HCT116 (cell line): ENCODE measurements around the gene SEC31A. TPM values are rescaled to one million over a fixed set of nuclear protein-coding genes. Genes with fewer than 3 reads are reported as not detected.

Experiments
- ATAC-seq: fragments of 200-7000 bp; cut with Tn5 transposase; 2 replicates; pipeline ENCODE4 v1.9.1; 2020; ENCODE audit warnings: mild to moderate bottlenecking, moderate library complexity
- BruUV-seq: library from RNA; stranded (reverse); fragments of 400-500 nt; replicated peaks from 2 replicates; lab custom pipeline; 2021; lab: Mats Ljungman, UMichigan
- CTCF ChIA-PET: fragments of 300-600 bp; sonication (Branson Sonifier 250); formaldehyde crosslinking; loops from one replicate; lab custom pipeline; 2021; ENCODE audit warnings: antibody characterized with exemption; lab: Charles Lee
- POLR2A ChIA-PET: fragments of 300-600, 350-600 bp; sonication (Branson Sonifier 250); formaldehyde crosslinking; loops from one replicate; lab custom pipeline; 2021; ENCODE audit warnings: antibody characterized with exemption; lab: Charles Lee
- RAD21 ChIA-PET, 2 experiments: fragments of 300-600 bp; sonication (Branson Sonifier 250); formaldehyde crosslinking; loops; one replicate each; lab custom pipeline; 2023; ENCODE audit warnings: low total read pairs in 2 of 2; ENCODE audit not compliant: uncharacterized antibody in 2 of 2, unreplicated experiment in 2 of 2, low non-redundant PET in 1 of 2; lab: Charles Lee
- DNase-seq: peaks from one replicate; pipeline ENCODE4 v3.0.0-alpha.2; 2010; ENCODE audit warnings: low read depth, low spot score
- H2AFZ ChIP-seq: fragments of 200-600 bp; shearing (Covaris generic), sonication (generic); 2 replicates; pipeline ENCODE4 v1.6.1; 2017; ENCODE audit warnings: low read depth, mixed run types, mixed read lengths, antibody characterized with exemption, low read length; ENCODE audit not compliant: poor library complexity, severe bottlenecking
- H3K27ac ChIP-seq: 2 replicates; pipeline ENCODE4 v1.5.1; 2012; ENCODE audit warnings: low read depth, low read length
- H3K27me3 ChIP-seq: fragments of 200-600 bp; sonication (generic); 2 replicates; pipeline ENCODE4 v1.6.1; 2016; ENCODE audit warnings: mixed run types, low read length, mixed read lengths; ENCODE audit not compliant: insufficient read depth
- H3K36me3 ChIP-seq, 2 experiments: fragments of 200-500 bp in 1 of 2; fragments of 200-600 bp in 1 of 2; sonication (Bioruptor generic) in 1 of 2; sonication (generic) in 1 of 2; 2 replicates each; pipeline versions ENCODE4 v1.5.1 to v1.6.1; 2014 to 2016; ENCODE audit warnings: low read length in 2 of 2, inconsistent platforms in 1 of 2, mixed read lengths in 1 of 2, mixed run types in 1 of 2; ENCODE audit not compliant: insufficient read depth in 2 of 2, control insufficient read depth in 1 of 2
- H3K4me1 ChIP-seq, 2 experiments: fragments of 200-600 bp in 1 of 2; sonication (generic) in 1 of 2; 2 replicates each; pipeline versions ENCODE4 v1.5.1 to v1.6.1; 2012 to 2017; ENCODE audit warnings: low read length in 2 of 2, inconsistent platforms in 1 of 2, mild to moderate bottlenecking in 1 of 2, mixed read lengths in 1 of 2, mixed run types in 1 of 2, moderate library complexity in 1 of 2; ENCODE audit not compliant: insufficient read depth in 2 of 2, control insufficient read depth in 1 of 2
- H3K4me2 ChIP-seq: fragments of 200-600 bp; sonication (generic); 2 replicates; pipeline ENCODE4 v1.6.1; 2017; ENCODE audit warnings: mixed run types, low read length, mixed read lengths
- H3K4me3 ChIP-seq, 2 experiments: fragments of 200-600 bp in 1 of 2; sonication (generic) in 1 of 2; replicated peaks in 1 of 2; 2 replicates each; pipeline ENCODE4 v1.5.1; 2011 to 2016; ENCODE audit warnings: low read length in 2 of 2, control low read depth in 1 of 2, low read depth in 1 of 2, mild to moderate bottlenecking in 1 of 2, mixed read lengths in 1 of 2, mixed run types in 1 of 2
- H3K79me2 ChIP-seq: fragments of 200-600 bp; sonication (generic); 2 replicates; pipeline ENCODE4 v1.6.1; 2017; ENCODE audit warnings: mild to moderate bottlenecking, mixed run types, low read length, moderate library complexity, mixed read lengths; ENCODE audit not compliant: insufficient read depth
- H3K9ac ChIP-seq: fragments of 200-600 bp; sonication (generic); 2 replicates; pipeline ENCODE4 v1.6.1; 2016; ENCODE audit warnings: low read length, mixed read lengths
- H3K9me2 ChIP-seq: fragments of 200-600 bp; sonication (generic), shearing (Covaris generic); 2 replicates; pipeline ENCODE4 v1.6.1; 2017; ENCODE audit warnings: mixed run types, mild to moderate bottlenecking, moderate library complexity; ENCODE audit not compliant: insufficient read depth
- H3K9me3 ChIP-seq, 2 experiments: fragments of 200-500 bp in 1 of 2; fragments of 200-600 bp in 1 of 2; sonication (Bioruptor generic) in 1 of 2; sonication (generic) in 1 of 2; 2 replicates each; pipeline ENCODE4 v1.6.1; 2014 to 2017; ENCODE audit warnings: low read length in 2 of 2, mixed read lengths in 2 of 2, inconsistent platforms in 1 of 2, low read depth in 1 of 2, mild to moderate bottlenecking in 1 of 2, mixed run types in 1 of 2, moderate library complexity in 1 of 2; ENCODE audit not compliant: control insufficient read depth in 1 of 2, insufficient read depth in 1 of 2
- H4K20me1 ChIP-seq: fragments of 200-600 bp; sonication (generic), shearing (Covaris generic); 2 replicates; pipeline ENCODE4 v1.6.1; 2017; ENCODE audit warnings: mixed run types, mild to moderate bottlenecking, moderate library complexity; ENCODE audit not compliant: insufficient read depth
- CBX3 ChIP-seq: IDR thresholded peaks from 2 replicates; pipeline ENCODE4 v1.6.1; 2012; ENCODE audit warnings: low read depth
- CEBPB ChIP-seq: IDR thresholded peaks from 2 replicates; pipeline ENCODE4 v1.6.1; 2012; ENCODE audit warnings: low read depth
- CTCF ChIP-seq, 3 experiments: fragments of 200-600 bp in 1 of 3; sonication (generic) in 1 of 3; IDR thresholded peaks in 2 of 3; conservative IDR thresholded peaks in 1 of 3; 2 replicates each; pipeline ENCODE4 v1.5.1; 2012 to 2017; ENCODE audit warnings: low read depth in 2 of 3, low read length in 2 of 3, antibody characterized with exemption in 1 of 3, borderline replicate concordance in 1 of 3, control low read depth in 1 of 3, mild to moderate bottlenecking in 1 of 3, mixed read lengths in 1 of 3, mixed run types in 1 of 3, moderate library complexity in 1 of 3; ENCODE audit not compliant: insufficient read depth in 1 of 3
- ELF1 ChIP-seq: IDR thresholded peaks from 2 replicates; pipeline ENCODE4 v1.6.1; 2012; ENCODE audit warnings: low read depth, borderline replicate concordance
- EZH2phosphoT487 ChIP-seq: fragments of 200-600 bp; IDR thresholded peaks from 2 replicates; pipeline ENCODE4 v1.6.1; 2018; ENCODE audit warnings: antibody characterized with exemption, borderline replicate concordance
- POLR2A ChIP-seq: IDR thresholded peaks from 2 replicates; pipeline ENCODE4 v1.7.0; 2011; ENCODE audit warnings: borderline replicate concordance; ENCODE audit not compliant: insufficient read depth, insufficient read length; ENCODE audit errors: extremely low read depth
- POLR2AphosphoS5 ChIP-seq: IDR thresholded peaks from 2 replicates; pipeline ENCODE4 v1.6.1; 2011; ENCODE audit warnings: mild to moderate bottlenecking, low read depth, low read length, moderate library complexity
- RAD21 ChIP-seq: IDR thresholded peaks from 2 replicates; pipeline ENCODE4 v1.6.1; 2012; ENCODE audit warnings: low read depth, mild to moderate bottlenecking
- SIN3A ChIP-seq: IDR thresholded peaks from 2 replicates; pipeline ENCODE4 v1.6.1; 2012; ENCODE audit warnings: low read depth
- SRF ChIP-seq: IDR thresholded peaks from 2 replicates; pipeline ENCODE4 v1.6.1; 2012; ENCODE audit warnings: low read depth
- TCF7L2 ChIP-seq: IDR thresholded peaks from 2 replicates; pipeline ENCODE4 v1.7.0; 2011; ENCODE audit warnings: borderline replicate concordance, inconsistent platforms; ENCODE audit not compliant: insufficient read depth, insufficient read length; ENCODE audit errors: extremely low read depth
- YY1 ChIP-seq: IDR thresholded peaks from 2 replicates; pipeline ENCODE4 v1.6.1; 2011; ENCODE audit warnings: low read length, low read depth, moderate library complexity, mild to moderate bottlenecking; ENCODE audit not compliant: insufficient replicate concordance; ENCODE audit errors: extremely low read depth
- ZBTB33 ChIP-seq: IDR thresholded peaks from 2 replicates; pipeline ENCODE4 v1.6.1; 2011; ENCODE audit warnings: mild to moderate bottlenecking, low read length, moderate library complexity; ENCODE audit not compliant: insufficient replicate concordance; ENCODE audit errors: extremely low read depth
- ZFX ChIP-seq: fragments of 450-650 bp; IDR thresholded peaks from 2 replicates; pipeline ENCODE4 v1.6.1; 2017
- ZNF274 ChIP-seq: fragments of 200-500 bp; sonication (Bioruptor generic); IDR thresholded peaks from 2 replicates; pipeline ENCODE4 v1.6.1; 2014; ENCODE audit warnings: mild to moderate bottlenecking, low read depth, low read length, inconsistent platforms
- intact Hi-C: fragments of 100-400 bp; cut with micrococcal nuclease; formaldehyde crosslinking; loops from 2 replicates; pipeline ENCODE4 v1.10.0; 2022
- total RNA-seq: library from RNA; stranded (reverse); gene quantifications from one replicate; pipeline ENCODE4 v1.2.1, GENCODE V29; 2021; ENCODE audit not compliant: unreplicated experiment

The SEC31A gene
- total RNA-seq, 1 experiment from 2014 or later = 78.5 TPM

GRCh38 chr4:82903737-82904136, 12.8 kb upstream of the SEC31A start:
- DNase-seq (no peak), ATAC-seq (no peak)
- Histone ChIP-seq H3K9me2 (no peaks in the 10 kb centered on the region), H4K20me1 (no peaks in the 10 kb centered on the region), H3K4me2 (no peak overlapping the region), H3K4me3 (no peak overlapping the region), H2AFZ (no peak overlapping the region), H3K36me3 (peaks cover 0 to 3% of the 10 kb centered on the region in 2 experiments; a peak in 1 of 4 replicates), H3K9me3 (no peaks in the 10 kb centered on the region), H3K27me3 (no peaks in the 10 kb centered on the region), H3K9ac (no peak overlapping the region), H3K4me1 (peaks cover under 1 to 11% of the 10 kb centered on the region in 2 experiments; a peak in 2 of 4 replicates), H3K79me2 (peaks cover 32% of the 10 kb centered on the region), H3K27ac (no peak overlapping the region)
- intact Hi-C loops = loop anchor here (5.0 kb wide), 2 partner anchors 354 to 379 kb away; partner anchors contain the start of gene COQ2
- ChIA-PET POLR2A (no interaction called here), RAD21 (no interaction called here), CTCF (no interaction called here)
- no TSS peak for BruUV-seq
- no peak for TF ChIP-seq CTCF (IDR thresholded peaks at IDR 0.05 in 2 of 3, conservative IDR thresholded peaks at IDR 0.05 in 1 of 3; ENCODE audit: borderline replicate concordance in 1 of 3, insufficient read depth in 1 of 3, low read depth in 2 of 3, low read length in 2 of 3)
- TF ChIP-seq YY1 = no peak
- no peak for TF ChIP-seq POLR2AphosphoS5
- no peak for TF ChIP-seq SRF
- no peak for TF ChIP-seq RAD21
- TF ChIP-seq CBX3 = no peak
- TF ChIP-seq ZFX = no peak
- no peak for TF ChIP-seq ELF1
- TF ChIP-seq SIN3A = no peak
- TF ChIP-seq CEBPB = no peak
- no peak for TF ChIP-seq POLR2A
- TF ChIP-seq ZNF274 = no peak
- no peak for TF ChIP-seq EZH2phosphoT487
- no peak for TF ChIP-seq TCF7L2
- TF ChIP-seq ZBTB33 = no peak
